Activated effector memory CD4-positive, alpha-beta T cell treated with Interleukin-2 at 50 U/mL for 16 hours (primary cell): ENCODE results near the gene LRRK1.

ENCODE experiments used
- DNase-seq: peaks from one replicate; pipeline ENCODE4 v3.0.0-alpha.2; 2020

LRRK1 gene

DNA sequence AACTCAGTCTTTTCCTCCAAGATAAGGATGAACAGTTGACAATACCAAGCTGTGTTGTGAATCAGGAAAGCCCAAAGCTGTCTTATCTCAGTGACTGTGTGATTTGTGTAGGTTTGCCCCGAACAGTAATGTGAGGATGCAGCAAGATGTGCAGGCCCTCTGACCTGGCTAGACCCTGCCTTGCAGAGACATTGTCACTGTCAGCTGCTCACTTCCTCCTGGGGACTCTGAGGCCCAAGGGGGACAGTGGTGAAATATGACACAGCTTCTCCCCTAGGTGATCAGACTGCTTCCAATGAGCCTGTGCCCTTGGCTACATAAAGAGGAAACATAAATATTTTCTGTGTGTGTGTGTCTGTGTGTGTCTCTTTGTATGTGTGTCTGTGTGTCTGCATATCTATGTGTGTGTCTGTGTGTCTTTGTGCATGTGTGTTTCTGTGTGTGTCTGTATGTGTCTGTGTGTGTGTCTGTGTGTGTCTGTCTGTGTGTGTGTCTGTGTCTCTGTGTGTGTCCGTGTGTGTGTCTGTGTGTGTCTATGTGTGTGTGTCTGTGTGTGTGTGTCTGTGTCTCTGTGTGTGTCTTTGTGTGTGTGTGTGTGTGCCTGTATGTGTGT lies 21.7 kb downstream of the LRRK1 start:
- no peak for DNase-seq

DNA sequence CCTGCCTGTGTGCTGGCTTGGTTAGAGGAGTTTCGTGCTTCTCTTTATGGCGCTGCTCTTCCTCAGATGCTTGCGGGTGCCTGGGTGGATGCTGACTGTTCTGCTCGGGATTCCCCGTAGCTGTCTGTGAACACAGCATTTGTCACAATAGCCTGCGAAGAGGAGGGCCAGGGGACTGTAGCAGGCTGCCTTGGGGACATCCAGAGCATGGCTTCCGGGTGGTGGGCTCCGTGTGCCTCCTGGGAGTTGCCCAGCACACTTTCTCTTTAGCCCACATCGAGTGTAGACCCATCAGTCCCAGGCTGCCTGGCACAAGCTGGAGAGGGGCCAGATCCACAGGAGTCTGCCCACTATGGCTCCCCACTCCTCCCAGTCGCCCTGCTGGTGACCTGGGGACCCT lies 22.4 kb downstream of the LRRK1 start:
- DNase-seq = no peak

DNA sequence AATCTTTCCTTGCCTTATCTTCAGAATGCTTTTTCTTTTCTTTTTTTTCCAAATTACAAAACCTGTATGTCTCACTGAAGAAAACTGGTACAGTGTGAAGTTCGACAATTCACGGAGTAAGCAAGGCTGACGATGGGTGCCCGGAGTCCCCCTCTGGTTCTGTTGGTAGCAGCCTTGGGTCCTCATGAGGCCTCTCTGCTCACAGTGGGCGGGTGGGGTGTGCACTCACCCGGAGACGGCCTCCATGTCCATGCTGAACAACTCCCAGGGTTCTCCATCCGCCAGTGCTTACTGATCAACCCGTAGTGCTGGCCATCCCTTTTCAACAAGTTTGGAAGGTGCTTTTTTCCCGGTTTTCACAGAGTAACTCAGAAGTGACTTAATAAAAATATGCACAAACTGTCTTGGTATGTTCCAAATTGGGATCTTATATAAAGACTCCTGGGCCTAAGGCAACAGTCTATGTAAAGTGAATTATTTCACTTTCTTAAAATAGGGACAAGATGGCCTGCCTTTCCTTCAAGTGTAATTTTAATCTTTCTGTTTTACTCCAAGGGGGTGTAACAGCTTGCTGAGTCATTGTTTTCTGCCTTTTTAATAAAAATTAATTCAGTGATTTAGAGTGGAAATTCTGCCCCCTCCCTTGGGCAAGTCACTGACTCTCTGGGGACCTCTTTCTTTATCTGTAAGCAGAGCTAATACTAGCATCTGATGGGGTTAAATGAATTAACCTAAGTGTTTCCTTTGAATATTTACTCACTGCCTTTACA lies 23.7 kb downstream of the LRRK1 start:
- no peak for DNase-seq

DNA sequence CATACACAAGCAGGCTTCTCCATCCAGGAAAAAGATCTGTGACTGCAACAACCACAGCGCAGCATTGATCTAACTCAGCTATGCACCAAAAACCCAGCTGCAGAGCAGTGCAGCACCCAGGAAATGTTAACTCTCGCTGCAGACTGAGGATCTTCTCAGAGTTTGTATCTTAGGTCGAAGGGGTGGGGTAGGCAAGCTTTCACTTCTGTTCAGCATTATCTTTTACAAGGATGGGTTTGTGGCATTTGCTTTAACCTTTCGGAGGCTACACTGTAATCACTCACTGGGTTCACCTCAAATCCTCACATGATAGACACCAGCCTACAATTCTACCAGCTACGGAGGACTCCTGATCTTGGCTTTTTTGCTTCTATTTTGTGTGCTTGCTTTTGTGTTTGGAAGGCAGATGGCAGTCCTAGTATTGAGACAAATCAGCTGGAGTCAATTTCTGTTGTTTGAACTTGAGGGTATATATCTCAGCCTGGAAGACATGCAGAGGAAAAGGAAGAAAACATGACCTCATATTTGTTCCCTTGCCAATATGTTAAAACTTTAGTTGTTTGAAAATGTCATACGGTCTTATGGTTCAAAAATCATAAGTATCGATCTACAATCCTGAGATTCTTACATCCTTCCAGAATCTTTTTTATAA lies 25.2 kb downstream of the LRRK1 start:
- no peak for DNase-seq

DNA sequence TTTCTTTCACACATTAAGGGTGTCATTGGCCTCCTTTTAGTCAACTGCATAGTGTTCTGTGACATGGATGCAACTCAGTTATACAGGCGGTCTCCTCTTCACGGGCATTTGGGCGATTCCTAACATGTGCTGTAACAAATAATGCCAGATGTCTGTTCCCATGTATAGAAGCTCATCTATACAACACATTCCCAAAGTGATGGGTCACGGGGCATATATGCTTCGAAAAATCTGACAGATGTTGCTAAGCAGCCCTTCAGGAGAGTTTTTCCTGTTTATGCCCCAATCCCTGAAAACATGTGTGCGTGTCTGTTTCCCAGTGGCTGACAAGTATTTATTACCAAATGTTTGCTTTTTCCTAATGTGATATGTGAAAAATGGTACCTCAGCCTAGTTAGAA lies 25.8 kb downstream of the LRRK1 start:
- no peak for DNase-seq

DNA sequence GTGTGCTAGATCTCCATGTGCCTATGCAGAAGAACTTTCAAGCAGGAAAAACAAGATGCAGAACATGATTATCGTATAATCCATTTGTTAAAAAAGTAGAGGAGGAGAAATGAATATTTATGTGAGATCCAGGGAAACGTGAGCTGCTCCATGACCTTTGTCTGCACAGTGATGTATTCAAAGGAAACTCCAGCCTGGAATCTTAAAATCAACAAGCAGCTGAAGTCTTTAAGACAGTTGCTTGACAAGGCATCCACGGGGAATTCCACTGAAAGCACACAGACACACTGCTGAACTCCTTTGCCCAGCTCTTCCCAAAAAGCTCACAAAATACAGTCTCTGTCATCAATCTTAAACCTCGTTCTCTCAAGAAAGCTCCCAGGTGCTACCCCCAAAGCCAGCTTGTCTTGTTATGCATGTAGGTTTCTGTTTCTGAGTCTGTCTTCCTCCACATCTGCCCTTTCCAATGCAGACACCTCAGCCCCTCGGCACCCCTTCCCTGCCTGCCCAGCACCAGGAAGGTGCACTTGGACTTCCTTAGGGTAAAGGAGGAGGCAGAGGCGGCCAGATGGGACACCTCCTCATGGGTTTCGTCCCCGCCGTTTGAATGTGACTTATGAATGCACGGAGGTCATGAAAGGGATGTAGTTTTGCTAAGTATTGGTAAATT lies 28.7 kb downstream of the LRRK1 start:
- DNase-seq = no peak

DNA sequence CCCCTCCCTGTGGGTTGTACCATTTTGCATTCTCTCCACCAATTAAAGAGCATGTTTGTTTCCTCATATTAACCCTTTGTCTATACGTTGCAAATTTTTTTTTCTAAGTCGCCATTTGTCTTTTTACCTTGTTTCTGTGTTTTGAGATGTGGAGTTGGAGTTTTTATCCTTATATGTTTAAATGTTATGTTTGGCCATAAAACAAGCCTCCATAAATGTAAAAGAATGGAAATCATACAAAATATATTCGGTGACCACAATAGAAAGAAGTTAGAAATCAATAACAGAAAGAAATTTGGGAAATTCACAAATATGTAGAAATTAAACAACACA lies 29.2 kb downstream of the LRRK1 start:
- no peak for DNase-seq

DNA sequence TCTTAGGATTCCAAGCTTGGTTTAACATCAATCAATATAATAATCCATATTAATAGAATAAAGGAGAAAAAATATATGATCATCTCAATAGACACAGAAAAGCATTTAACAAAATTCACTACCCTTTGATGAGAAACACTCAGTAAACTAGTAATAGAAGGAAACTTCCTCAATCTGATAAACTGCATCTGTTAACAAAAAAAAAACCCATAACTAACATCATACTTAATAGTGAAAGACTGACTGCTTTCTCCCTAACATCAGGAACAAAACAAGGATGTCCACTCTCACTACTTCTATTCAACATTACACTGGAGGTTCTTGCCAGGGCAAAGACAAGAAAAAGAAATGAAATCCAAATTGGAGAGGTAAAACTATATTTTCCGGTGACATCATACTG lies 30.5 kb downstream of the LRRK1 start:
- no peak for DNase-seq

DNA sequence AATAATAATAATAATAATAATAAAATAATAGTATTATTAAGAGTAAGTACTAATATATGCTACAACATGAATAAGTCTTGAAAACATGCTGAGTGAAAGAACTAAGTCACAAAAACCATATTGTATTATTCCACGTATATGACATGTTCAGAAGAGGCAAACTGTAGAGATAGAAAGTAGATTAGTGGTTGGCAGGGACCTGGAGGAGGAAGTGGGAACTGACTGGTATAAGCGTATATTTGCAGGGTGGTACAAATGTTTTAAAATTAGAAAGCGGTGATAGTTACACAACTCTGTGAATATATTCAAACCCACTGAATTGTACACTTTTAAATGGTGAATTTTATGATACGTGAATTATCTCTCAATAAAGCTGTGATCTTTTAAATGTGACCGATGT lies 32.8 kb downstream of the LRRK1 start:
- DNase-seq = no peak

DNA sequence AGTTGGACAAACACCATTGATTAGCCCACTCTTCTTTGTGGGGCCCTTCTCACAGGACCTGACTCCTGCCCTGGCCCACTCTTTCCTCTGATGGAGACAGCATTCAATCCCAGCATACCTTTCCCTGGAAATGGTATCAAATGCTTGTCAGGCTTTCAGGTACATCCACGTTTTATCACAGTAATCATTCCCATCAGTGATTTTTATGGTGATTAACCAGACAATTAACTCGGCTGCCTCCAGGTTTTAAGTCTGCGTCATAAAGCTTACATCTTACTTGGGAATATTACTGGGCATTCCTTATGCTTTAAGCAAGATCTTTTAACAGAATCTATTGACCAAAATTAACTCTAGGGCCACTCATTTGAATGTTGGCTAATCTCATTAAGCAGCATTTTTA lies 33.4 kb downstream of the LRRK1 start:
- DNase-seq = no peak

DNA sequence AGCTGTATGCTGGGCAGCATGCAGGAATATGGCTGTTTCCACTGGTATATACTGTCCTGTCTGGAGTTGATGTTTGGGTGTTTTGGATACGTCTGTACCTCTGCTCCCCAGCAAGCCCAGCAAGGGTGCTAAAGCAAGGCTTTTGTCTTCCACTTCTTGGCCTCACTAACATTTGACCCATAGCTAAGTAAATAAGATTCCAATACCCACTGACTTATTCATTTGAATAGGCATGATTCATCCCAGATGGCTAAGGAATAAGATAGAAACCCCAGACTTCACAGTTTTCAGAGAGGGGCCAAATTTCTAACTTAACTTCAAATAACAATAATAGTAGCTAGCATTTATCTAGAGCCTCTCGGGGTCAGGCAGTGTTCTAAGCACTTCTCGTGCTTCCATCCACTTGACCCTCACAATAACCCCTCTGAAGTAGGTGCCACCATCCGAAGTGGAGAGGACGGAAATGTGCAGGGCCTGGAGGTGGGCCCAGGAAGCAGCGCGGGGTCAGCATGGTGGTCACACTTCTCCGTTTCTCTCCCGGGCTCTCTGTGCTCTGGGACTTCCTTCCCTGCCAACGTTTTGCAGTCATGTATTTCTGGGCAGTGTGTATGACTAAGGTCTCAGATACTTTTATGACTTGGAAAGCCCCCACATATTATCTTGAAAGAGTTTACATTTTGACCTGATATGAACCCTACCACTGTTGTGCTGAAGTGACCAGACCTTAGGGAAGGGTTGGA lies 39.3 kb downstream of the LRRK1 start:
- no peak for DNase-seq

DNA sequence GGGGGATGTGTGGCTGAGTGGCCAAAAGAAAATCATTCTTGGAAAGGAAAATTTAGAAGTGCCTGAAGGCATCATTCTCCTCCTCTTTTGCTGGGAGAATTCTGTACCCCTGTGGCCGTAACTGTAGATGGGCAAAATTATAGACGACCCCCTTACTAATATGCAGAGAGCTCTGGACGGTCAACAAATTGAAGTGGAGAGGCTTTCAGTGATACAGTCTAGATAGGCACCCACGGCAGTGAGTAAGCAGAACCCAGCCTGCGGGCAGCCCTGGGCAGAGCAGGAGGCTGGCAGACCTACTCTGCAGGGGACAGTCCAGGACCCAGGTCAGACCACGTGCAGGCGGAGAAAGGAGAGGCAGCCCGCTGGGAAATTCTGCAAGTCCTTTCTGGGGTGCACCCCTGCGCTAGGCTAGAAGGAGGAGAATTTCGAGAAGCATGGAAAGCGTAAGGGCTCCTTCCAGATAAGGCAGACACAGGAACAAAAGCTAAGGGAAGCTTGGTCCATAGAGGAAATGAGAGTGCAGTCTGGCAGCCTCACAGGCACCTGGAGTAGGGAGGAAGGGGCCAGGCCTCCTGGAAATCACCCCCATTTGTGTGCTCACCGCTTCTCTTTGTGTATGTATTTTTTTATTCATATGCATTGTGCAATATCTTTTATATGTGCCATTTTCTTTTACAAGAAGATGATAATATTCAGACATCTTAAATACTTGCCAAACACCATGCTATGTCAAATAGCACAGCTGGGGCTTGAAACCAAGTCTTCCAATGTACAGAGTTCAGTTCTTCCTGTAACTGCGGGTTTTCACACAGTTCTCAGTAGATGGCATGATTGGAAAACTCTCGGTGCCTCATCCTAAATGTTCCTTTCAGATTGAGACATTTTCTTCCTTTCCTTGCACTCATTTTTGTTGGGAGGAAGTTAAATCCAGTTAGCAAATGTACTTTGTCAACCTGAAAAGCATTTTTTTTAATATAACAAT lies 40.2 kb downstream of the LRRK1 start:
- DNase-seq = no peak

DNA sequence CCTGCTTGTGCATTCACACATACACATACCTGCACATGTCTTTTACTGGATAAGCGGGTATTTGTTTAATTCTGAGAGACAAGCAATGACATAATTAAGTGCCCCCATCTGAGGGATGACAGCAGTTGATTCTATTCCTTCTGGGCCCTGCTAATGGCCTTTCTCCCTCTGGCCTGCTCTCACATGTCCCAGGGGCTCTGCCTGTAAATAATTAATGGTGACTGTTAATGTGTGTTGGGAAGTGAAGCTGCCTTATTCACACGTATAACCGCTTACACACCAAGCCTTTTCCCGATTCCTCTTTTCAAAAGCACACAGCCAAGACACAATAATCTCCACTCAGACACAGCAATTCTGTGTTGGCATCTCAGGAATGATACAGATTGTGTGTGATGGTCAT lies 47.8 kb downstream of the LRRK1 start:
- no peak for DNase-seq

DNA sequence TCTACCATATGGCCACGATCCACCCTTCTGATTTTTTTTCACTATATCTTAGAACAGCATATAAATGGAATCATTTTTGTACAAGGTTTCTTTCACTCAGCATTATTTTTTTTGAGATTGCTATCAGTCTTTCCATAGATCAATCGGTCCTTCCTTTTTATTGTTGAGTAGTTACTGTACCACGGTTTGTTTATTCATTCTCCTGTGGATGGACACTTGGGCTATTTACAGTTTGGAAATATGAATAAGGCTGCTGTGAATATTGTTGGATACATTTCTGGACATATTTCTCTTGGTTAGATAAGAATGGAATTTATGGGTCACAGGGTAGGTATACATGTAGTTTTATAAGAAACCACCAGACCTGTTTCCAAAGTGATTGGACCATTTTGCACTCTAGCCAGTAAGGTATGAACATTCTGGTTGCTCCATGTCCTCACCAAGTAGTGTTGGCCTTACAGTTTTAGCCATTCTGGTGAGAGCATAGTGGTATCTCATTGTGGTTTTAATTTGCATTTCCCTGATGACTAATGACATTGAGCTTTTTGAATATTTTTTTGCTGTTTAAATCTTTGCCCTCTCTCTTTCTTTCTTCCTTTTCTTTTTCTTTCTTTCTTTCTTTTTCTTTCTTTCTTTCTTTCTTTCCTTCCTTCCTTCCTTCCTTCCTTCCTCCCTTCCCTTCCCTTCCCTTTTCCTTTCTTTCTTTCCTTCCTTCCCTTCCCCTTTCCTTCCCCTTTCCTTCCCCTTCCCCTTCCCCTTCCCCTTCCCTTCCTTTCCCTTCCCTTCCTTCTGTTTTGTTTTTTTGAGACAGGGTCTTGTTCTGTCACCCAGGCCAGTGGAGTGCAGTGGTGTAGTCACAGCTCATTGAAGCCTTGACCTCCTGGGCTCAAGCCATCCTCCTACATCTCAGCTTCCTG lies 49.2 kb downstream of the LRRK1 start:
- no peak for DNase-seq

DNA sequence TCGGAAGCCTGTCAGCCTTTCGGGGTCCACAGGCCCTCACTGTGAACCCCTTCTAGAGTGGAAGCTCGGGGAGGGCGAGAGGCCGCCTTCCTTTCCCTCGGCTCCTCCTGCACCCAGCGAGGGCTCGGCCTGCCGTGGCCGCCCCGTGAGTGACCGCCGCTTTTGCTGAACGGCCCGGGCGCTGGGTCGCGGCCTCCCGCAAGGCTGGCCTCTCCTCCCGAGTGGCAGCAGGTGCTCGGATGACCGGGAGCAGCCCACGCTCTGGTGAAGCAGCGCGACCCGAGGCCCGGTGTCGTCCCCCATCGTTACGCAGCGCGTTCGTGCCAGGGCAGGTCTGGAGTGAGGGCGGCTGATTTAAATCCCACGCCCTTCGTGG lies 53.8 kb downstream of the LRRK1 start:
- no peak for DNase-seq

DNA sequence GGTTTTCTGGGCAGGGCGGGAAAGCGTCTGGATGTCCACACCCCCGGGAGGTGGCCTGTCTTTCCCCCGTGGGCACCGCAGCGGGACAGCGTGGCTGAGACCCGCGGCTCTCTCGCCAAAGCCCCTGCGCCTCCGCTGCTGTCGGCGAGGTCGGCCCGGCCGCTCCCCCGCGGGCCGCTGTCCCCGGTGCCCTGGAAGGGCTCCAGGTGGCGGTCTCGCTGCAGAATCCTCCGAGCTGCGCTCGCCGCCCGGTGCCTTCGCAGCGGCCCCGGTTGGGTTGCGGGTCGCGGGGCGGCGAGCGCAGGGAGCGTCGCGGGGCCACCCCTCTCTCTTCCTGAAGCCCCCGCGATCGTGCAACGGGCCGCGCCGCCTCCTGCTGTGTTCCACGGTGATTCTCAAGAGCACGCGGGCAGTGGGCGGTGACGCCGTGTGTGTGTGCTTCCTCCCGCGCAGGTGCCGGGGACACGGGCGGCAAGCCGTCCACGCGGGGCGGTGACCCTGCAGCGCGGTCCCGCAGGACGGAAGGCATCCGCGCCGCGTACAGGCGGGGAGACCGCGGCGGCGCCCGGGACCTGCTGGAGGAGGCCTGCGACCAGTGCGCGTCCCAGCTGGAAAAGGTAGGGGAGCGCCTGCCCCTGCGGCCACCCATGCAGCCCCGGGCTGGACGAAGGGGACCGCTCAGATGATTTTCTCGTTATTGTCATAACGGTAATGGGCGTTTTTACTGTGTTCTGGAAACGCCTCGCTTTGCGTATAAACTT lies 54.4 kb downstream of the LRRK1 start:
- DNase-seq = no peak

DNA sequence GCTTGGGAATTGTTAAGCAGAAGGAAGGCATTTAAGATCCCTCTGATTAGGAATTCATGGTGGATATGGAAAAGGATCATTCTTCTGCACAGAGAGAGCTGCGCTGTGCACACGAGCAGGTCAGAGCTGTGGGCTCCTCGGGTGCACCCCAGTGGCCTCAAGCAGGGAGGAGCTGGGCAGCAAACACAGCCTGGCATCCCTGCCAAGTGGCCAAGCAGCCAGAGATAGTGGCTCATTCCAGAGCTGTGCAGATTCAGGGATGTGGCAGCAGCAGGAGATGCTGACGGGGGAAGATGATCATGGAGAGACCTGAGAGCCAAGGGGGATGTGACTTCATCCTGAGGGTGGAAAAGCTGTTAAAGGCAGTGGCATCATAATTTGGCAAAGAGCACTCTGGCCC lies 55.9 kb downstream of the LRRK1 start:
- no peak for DNase-seq

DNA sequence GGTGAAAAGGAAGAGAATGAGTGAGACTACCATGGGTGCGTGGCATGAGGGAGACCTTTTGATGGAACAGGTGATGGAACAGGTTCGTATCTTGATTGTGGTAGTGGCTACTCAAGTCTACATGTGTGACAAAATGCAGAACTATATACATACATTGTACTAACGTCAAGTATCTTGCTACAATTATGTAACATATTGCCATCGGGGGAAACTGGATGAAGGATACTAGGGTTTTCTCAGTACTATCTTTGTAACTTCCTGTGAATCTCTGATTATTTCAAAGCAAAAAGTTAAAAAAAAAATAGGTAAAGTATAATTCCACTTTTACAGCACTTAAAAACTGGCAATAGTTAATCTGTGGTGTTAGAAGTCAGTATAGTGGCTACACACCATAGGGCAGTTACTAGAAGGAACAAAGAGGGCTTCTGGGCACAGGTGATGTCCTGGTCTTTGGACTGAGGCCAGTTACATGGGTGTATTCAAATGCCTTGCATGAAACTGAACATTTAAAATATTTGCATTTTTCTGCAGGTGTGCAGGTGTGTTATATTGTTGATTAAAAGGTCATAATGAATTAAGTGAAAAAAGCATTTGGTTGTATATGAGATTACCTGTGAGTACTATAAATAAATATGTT lies 61.4 kb downstream of the LRRK1 start:
- DNase-seq = no peak

DNA sequence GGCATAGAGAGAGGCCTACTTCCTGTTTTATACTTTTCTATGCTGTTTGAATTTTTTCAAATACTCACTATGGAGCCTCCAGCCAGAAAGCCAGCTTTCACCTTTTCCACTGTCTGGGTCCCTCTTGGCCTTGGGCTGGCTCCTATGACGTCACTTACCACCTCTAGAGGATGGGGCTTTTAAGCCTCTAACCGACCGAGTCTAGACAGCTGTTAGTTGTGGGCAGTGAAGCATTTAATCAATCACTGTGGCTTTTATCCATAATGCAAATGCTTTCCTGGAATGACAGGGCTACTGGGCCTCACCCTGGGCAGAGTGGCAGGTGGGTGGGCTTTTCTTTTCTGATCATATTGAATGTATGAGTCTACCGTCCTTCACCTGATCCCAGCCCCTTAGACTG lies 61.9 kb downstream of the LRRK1 start:
- no peak for DNase-seq

DNA sequence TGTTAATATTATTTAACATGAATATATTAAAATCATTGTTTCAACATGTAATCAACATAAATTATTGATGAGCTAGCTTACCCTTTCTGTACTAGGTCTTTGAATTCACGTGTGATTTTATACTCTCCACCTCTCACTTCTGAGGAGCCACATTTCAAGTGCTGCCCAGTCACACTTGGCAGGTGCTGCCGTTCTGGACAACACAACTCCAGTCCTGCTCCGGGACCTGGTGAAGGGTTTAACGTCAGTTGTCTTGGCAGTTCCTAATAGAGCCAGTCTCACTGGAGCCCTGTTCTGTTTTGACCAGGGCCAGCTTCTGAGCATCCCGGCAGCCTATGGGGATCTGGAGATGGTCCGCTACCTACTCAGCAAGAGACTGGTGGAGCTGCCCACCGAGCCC lies 64.1 kb downstream of the LRRK1 start:
- no peak for DNase-seq
